C4-2B (cell line): ENCODE measurements around the gene SLC17A8.

Source experiments
- CTCF ChIP-seq: fragments of 450-650 bp; conservative IDR thresholded peaks from 2 replicates; pipeline ENCODE4 v1.5.1; 2017; ENCODE audit warnings: mild to moderate bottlenecking
- ZFX ChIP-seq: fragments of 450-650 bp; IDR thresholded peaks from 2 replicates; pipeline ENCODE4 v1.6.1; 2017

- TF ChIP-seq CTCF (no peak), ZFX (no peak)
Measured at GRCh38 chr12:100376161-100376560, 19.3 kb downstream of the SLC17A8 start.
